HG03469 (cell line): ENCODE results near the gene WSCD2.

Experiments
- ATAC-seq: cut with Tn5 transposase; IDR thresholded peaks from one replicate; pipeline ENCODE4 v1.9.1; 2021; ENCODE audit warnings: mild to moderate bottlenecking, moderate library complexity, moderate number of reproducible peaks; ENCODE audit not compliant: unreplicated experiment

WSCD2 gene

DNA sequence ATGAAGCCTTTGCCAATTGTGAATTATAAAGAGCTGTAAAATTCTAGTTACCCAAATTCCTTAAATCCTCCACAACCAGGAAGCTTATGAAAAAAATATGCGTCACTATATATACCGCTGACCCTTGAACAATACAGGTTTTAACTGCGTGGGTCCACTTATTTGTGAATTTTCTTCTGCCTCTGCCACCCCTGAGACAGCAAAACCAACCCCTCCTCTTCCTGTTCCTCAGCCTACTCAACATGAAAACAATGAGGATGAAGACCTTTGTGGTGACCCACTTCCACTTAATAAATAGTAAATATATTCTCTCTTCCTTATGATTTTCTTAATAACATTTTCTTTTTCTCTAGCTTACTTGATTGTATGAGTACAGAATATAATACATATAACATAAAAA is 167.9 kb downstream of the WSCD2 start:
- no peak for ATAC-seq

GRCh38 chr12:108297424-108297823 is 168.3 kb downstream of the WSCD2 start:
- ATAC-seq = no peak

GRCh38 chr12:108297895-108298760 is 169.0 kb downstream of the WSCD2 start:
- peak; percentile 31 for ATAC-seq

GRCh38 chr12:108298761-108299275 is 169.7 kb downstream of the WSCD2 start:
- ATAC-seq = no peak

- ATAC-seq = no peak
Observed at GRCh38 chr12:108299516-108299915, 170.4 kb downstream of the WSCD2 start.
